Activated CD8-positive, alpha-beta T cell treated with anti-CD3 and anti-CD28 coated beads, Interleukin-2, amount 10 ng/mL, durations not matched to agents 7 days and 5 days (primary cell): ENCODE data around the gene MACROD2. TPM values are rescaled to one million over a fixed set of nuclear protein-coding genes. Genes with fewer than 3 reads are reported as not detected.
"Not testable (repeated sequence)": the region's sequence is repeated elsewhere in the genome, so short reads cannot be mapped to it uniquely, and the experiment has no call there.

Experiments
- ATAC-seq: fragments of 150-1000 bp; cut with Tn5 transposase; one replicate; pipeline ENCODE4 v1.10.0; 2021; ENCODE audit warnings: moderate library complexity
- CTCF ChIA-PET: fragments of 350-600 bp; sonication (Branson Sonifier 250); formaldehyde crosslinking; loops from one replicate; lab custom pipeline; 2021; ENCODE audit warnings: antibody characterized with exemption; lab: Charles Lee
- POLR2A ChIA-PET: fragments of 350-600 bp; sonication (Branson Sonifier 250); formaldehyde crosslinking; loops from one replicate; lab custom pipeline; 2021; ENCODE audit warnings: antibody characterized with exemption; lab: Charles Lee
- DNase-seq: peaks from one replicate; pipeline ENCODE4 v3.0.0-alpha.2; 2020
- H3K27ac Mint-ChIP-seq: one replicate; pipeline ENCODE4 v1.8.0; 2021; ENCODE audit warnings: mild to moderate bottlenecking, mixed read lengths
- H3K27me3 Mint-ChIP-seq: one replicate; pipeline ENCODE4 v1.8.0; 2021; ENCODE audit warnings: low read depth, mixed read lengths
- H3K36me3 Mint-ChIP-seq: one replicate; pipeline ENCODE4 v1.8.0; 2021; ENCODE audit warnings: low read depth, mixed read lengths
- H3K4me1 Mint-ChIP-seq: one replicate; pipeline ENCODE4 v1.8.0; 2021; ENCODE audit warnings: low read depth, mixed read lengths
- H3K4me3 Mint-ChIP-seq: one replicate; pipeline ENCODE4 v1.8.0; 2021; ENCODE audit warnings: mild to moderate bottlenecking, mixed read lengths
- H3K9me3 Mint-ChIP-seq: one replicate; pipeline ENCODE4 v1.8.0; 2022; ENCODE audit warnings: mixed read lengths; ENCODE audit not compliant: insufficient read depth
- total RNA-seq, 2 experiments: library from RNA; stranded (reverse); gene quantifications; one replicate each; pipeline ENCODE4 v1.2.3, GENCODE V29; 2021

MACROD2 gene
- total RNA-seq, 2 experiments from 2014 or later: 0.08 TPM; not detected in 1

GRCh38 chr20:14005996-14006395, 10.7 kb downstream of the MACROD2 start:
- ATAC-seq: no peak
- no peak for DNase-seq
- no peaks in the 10 kb centered on the region for H3K4me1 Mint-ChIP-seq
- H3K36me3 Mint-ChIP-seq: no peaks in the 10 kb centered on the region
- H3K4me3 Mint-ChIP-seq: no peak overlapping the region
- H3K9me3 Mint-ChIP-seq: no peaks in the 10 kb centered on the region
- POLR2A ChIA-PET: no interaction called here
- no peak overlapping the region for H3K27ac Mint-ChIP-seq
- CTCF ChIA-PET: no interaction called here
- H3K27me3 Mint-ChIP-seq: no peaks in the 10 kb centered on the region

GRCh38 chr20:14009208-14009607, 13.9 kb downstream of the MACROD2 start:
- ATAC-seq (no peak), DNase-seq (no peak)
- POLR2A ChIA-PET: no interaction called here
- Mint-ChIP-seq H3K4me1 (no peaks in the 10 kb centered on the region), H3K36me3 (no peaks in the 10 kb centered on the region), H3K27ac (no peak overlapping the region), H3K4me3 (no peak overlapping the region), H3K27me3 (no peaks in the 10 kb centered on the region), H3K9me3 (no peaks in the 10 kb centered on the region)
- CTCF ChIA-PET: no interaction called here

- H3K27me3 Mint-ChIP-seq: no peaks in the 10 kb centered on the region
- H3K9me3 Mint-ChIP-seq: peaks cover 5% of the 10 kb centered on the region
- ATAC-seq: no peak
- no peak for DNase-seq
- H3K4me1 Mint-ChIP-seq: no peaks in the 10 kb centered on the region
- no peak overlapping the region for H3K4me3 Mint-ChIP-seq
- no peak overlapping the region for H3K27ac Mint-ChIP-seq
- H3K36me3 Mint-ChIP-seq: no peaks in the 10 kb centered on the region
- ChIA-PET CTCF (no interaction called here), POLR2A (no interaction called here)
These were observed 17.4 kb downstream of the MACROD2 start for GRCh38 chr20:14012671-14013070.

- CTCF ChIA-PET: no interaction called here
These were observed 35.7 kb downstream of the MACROD2 start for GRCh38 chr20:14030991-14031390.

GRCh38 chr20:14033310-14033709, 38.0 kb downstream of the MACROD2 start:
- Mint-ChIP-seq H3K27me3 (no peaks in the 10 kb centered on the region), H3K4me1 (no peaks in the 10 kb centered on the region), H3K27ac (no peak overlapping the region), H3K4me3 (no peak overlapping the region), H3K9me3 (no peaks in the 10 kb centered on the region), H3K36me3 (no peaks in the 10 kb centered on the region)
- ATAC-seq (no peak), DNase-seq (no peak)
- CTCF ChIA-PET: no interaction called here
- POLR2A ChIA-PET: no interaction called here

More at GRCh38 chr20:14030991-14031390, 35.7 kb downstream of the MACROD2 start:
- DNase-seq (no peak), ATAC-seq (no peak)
- Mint-ChIP-seq H3K36me3 (no peaks in the 10 kb centered on the region), H3K27me3 (no peaks in the 10 kb centered on the region), H3K27ac (no peak overlapping the region), H3K4me3 (no peak overlapping the region), H3K9me3 (no peaks in the 10 kb centered on the region), H3K4me1 (no peaks in the 10 kb centered on the region)
- POLR2A ChIA-PET: no interaction called here

- Mint-ChIP-seq H3K9me3 (no peaks in the 10 kb centered on the region), H3K27me3 (no peaks in the 10 kb centered on the region), H3K36me3 (no peaks in the 10 kb centered on the region), H3K4me3 (no peak overlapping the region), H3K27ac (no peak overlapping the region), H3K4me1 (no peaks in the 10 kb centered on the region)
- ChIA-PET CTCF (no interaction called here), POLR2A (no interaction called here)
- DNase-seq (no peak), ATAC-seq (no peak)
These were observed 41.3 kb downstream of the MACROD2 start for GRCh38 chr20:14036567-14036966.

- ATAC-seq, H3K27ac Mint-ChIP-seq, H3K4me3 Mint-ChIP-seq, POLR2A ChIA-PET, DNase-seq, H3K27me3 Mint-ChIP-seq, H3K36me3 Mint-ChIP-seq, H3K4me1 Mint-ChIP-seq, H3K9me3 Mint-ChIP-seq: not testable (repeated sequence)
- CTCF ChIA-PET: interaction anchor here (0.8 kb wide), 1 partner anchor 227 kb away, joined by 3 read pairs; no protein-coding TSS in a partner anchor
These were observed 49.5 kb downstream of the MACROD2 start for GRCh38 chr20:14044712-14045276.

- DNase-seq: no peak
- ChIA-PET POLR2A (no interaction called here), CTCF (no interaction called here)
- Mint-ChIP-seq H3K27ac (no peak overlapping the region), H3K36me3 (no peaks in the 10 kb centered on the region), H3K9me3 (no peaks in the 10 kb centered on the region), H3K27me3 (no peaks in the 10 kb centered on the region), H3K4me1 (no peaks in the 10 kb centered on the region), H3K4me3 (no peak overlapping the region)
- ATAC-seq: no peak
These were observed 51.2 kb downstream of the MACROD2 start for GRCh38 chr20:14046534-14046933.

- H3K27ac Mint-ChIP-seq: no peak overlapping the region
- no peak overlapping the region for H3K4me3 Mint-ChIP-seq
- H3K4me1 Mint-ChIP-seq: no peaks in the 10 kb centered on the region
- ATAC-seq (no peak), DNase-seq (no peak)
- no peaks in the 10 kb centered on the region for H3K9me3 Mint-ChIP-seq
- ChIA-PET CTCF (no interaction called here), POLR2A (no interaction called here)
- H3K36me3 Mint-ChIP-seq: no peaks in the 10 kb centered on the region
- peaks cover 2% of the 10 kb centered on the region for H3K27me3 Mint-ChIP-seq
These were observed 53.8 kb downstream of the MACROD2 start for GRCh38 chr20:14049111-14049510.

GRCh38 chr20:14051454-14051853, 56.1 kb downstream of the MACROD2 start:
- ChIA-PET POLR2A (no interaction called here), CTCF (no interaction called here)
- H3K27me3 Mint-ChIP-seq: peaks cover 5% of the 10 kb centered on the region
- H3K4me3 Mint-ChIP-seq: no peak overlapping the region
- H3K27ac Mint-ChIP-seq: no peak overlapping the region
- no peaks in the 10 kb centered on the region for H3K4me1 Mint-ChIP-seq
- H3K36me3 Mint-ChIP-seq: no peaks in the 10 kb centered on the region
- H3K9me3 Mint-ChIP-seq: no peaks in the 10 kb centered on the region
- DNase-seq (no peak), ATAC-seq (no peak)

- H3K4me3 Mint-ChIP-seq: no peak overlapping the region
- H3K36me3 Mint-ChIP-seq: no peaks in the 10 kb centered on the region
- POLR2A ChIA-PET: no interaction called here
- no peak overlapping the region for H3K27ac Mint-ChIP-seq
- DNase-seq: peak; percentile 46
- no peaks in the 10 kb centered on the region for H3K9me3 Mint-ChIP-seq
- H3K4me1 Mint-ChIP-seq: no peaks in the 10 kb centered on the region
- peaks cover 5% of the 10 kb centered on the region for H3K27me3 Mint-ChIP-seq
- CTCF ChIA-PET: interaction anchor here (0.7 to 0.9 kb wide), 2 partner anchors 236 to 239 kb away, joined by 3 to 7 read pairs; no protein-coding TSS in a partner anchor
- ATAC-seq: no peak
These were observed 59.9 kb downstream of the MACROD2 start for GRCh38 chr20:14055127-14055742.

- Mint-ChIP-seq H3K36me3 (no peaks in the 10 kb centered on the region), H3K9me3 (no peaks in the 10 kb centered on the region), H3K4me1 (no peaks in the 10 kb centered on the region), H3K27me3 (no peaks in the 10 kb centered on the region), H3K4me3 (no peak overlapping the region), H3K27ac (no peak overlapping the region)
- DNase-seq: no peak
- ChIA-PET POLR2A (no interaction called here), CTCF (no interaction called here)
- no peak for ATAC-seq
These were observed 66.9 kb downstream of the MACROD2 start for GRCh38 chr20:14062171-14062570.
